Umbilical cord (tissue), 2 donors: ENCODE data around the gene CHN1. TPM values are rescaled to one million over a fixed set of nuclear protein-coding genes. Genes with fewer than 3 reads are reported as not detected.
A peak's percentile ranks its signal among the peaks of the same experiment; 100 is the strongest.

ENCODE experiments used
- DNase-seq: peaks from one replicate; pipeline ENCODE4 v3.0.0-alpha.2; 2015; ENCODE audit warnings: low spot score
- total RNA-seq: library from RNA; depleted of rRNA; stranded (reverse); fragments of >200 nt; gene quantifications from one replicate; pipeline ENCODE4 v1.2.3, GENCODE V29; 2014; ENCODE audit warnings: low replicate concordance; ENCODE audit not compliant: insufficient read depth

Gene CHN1
- total RNA-seq, 1 donor from 2014 or later: 46.0 TPM

DNA sequence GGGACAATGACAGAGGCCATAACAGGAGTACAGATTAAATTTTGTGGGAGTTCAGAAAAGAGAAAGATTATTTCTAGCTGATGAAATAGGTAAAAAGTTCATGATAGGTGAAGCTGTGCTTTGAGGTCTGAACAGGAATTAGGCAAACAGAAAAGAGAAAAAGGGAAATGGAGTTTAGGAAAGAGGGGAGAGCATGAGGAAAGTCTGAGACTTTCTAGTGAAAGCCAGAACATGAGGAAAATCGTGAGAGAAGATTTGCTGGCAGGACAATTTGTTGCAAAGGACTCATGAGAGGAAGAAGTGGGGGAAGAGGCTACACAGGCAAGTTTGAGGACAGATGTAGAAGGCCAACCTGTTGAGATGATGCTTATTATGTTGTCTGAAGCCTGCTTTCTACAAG lies 6.3 kb upstream of the CHN1 start:
- no peak for DNase-seq

DNA sequence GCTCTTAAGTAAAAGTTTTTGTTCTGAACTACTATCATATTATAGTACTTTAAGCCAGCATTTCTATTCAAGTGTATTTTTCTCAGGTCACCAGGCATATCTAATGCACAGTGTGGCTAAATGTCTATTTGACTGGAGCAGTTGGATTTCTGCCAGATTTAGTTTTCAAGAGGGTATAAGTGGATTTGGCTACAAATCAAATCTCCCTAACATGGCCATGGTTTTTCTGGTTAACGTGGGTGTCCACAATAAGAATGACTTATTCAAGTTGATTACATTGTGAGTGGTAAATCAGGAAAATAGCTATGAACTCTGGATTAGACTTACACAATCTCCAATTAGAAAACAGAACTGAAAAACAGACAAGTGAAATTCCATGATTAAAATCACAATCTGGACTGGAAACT lies 5.7 kb upstream of the CHN1 start:
- no peak for DNase-seq

DNA sequence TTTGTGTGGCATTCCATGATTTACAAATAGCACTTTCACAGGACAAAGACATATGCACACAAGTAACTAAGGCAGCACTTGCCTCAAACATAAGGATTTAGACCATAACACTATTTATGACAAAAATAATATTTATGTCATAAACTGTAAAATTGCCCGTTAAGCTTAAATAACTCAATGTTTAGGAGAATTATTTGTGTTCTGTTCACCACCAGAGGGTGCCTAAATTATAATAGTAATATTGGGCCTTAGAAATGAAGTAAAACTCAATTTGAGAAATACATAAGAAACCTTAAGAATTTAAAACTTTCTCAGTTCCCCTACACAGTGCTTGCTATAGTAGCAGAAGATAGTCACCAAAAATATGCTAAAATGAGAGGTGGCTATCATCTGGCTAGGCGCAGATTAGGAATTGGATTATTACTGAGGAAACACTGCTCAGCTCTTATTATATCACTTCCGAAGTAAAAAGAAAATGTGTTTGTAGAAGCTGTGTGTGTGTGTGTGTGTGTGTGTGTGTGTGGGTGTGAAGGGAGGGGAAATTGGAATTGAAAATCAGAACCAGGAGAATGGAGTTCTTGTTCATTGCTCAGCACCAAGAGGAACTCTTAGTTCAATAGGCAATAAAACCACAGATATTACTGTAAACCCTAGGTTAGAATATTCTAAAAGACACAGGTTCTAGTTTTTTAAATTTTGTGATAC lies 4.9 kb upstream of the CHN1 start:
- DNase-seq: no peak

GRCh38 chr2:175008801-175009495 lies 3.8 kb upstream of the CHN1 start:
- no peak for DNase-seq

DNA sequence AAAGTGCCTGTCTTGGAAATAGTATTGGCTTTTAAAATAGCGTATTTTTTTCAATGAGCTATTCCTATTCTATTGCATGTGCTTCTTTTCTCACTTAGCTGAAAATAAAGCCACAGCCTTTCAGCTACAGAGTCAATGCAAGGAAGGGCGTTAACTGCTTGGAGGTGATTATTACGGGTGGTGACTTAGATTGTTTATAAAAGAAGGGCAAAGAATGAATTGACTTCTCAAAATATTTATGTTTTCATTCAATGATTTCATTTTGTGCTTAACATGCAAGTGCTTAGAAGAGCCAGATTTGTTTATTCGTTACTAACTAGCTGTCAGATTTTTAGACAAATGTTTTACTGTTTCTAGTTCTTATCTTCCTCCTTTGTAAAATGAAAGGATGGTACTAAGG lies 2.8 kb upstream of the CHN1 start:
- no peak for DNase-seq

GRCh38 chr2:175007510-175007909 lies 2.3 kb upstream of the CHN1 start:
- no peak for DNase-seq

- no peak for DNase-seq
Observed at GRCh38 chr2:175006281-175006680, 1.1 kb upstream of the CHN1 start.

DNA sequence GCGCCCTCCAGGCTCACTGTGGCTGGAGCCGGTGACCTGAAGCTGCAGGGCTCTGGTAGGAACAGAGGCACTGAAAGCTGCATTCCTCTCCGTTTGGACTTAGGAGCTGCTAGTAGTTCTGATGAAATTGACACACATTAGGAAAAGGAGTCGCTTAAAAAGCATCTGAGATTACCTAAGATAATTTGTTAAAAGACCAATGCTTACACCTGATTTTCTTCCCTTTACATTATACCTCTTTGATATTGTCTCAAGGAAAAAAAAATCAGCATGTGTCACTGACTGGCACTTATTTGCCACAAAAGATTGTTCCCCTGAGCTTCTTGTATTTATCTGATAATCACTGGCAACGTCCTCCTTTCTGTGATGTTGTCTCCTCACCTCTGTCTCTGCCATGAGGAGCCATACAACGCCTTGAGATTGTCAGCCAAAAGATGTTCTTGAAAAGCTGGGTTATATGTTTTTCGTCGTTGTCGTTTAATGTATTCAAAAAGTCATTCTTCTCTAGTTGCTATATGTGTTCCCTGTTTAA lies 618 bp upstream of the CHN1 start:
- DNase-seq: no peak

DNA sequence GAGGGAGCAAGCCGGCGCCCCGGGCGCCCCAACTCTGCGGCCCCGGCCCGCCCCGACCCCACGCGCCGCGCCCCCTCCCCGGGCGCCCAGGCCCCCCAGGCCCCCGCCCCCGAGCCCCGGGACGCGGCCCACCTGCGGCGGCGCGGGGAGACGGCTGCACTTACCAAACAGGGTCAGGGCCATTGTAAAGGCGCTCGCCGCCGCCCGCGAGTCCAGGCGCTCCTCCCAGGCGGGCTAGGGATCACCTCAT lies 526 bp downstream of the CHN1 start:
- DNase-seq: no peak

- DNase-seq: peak; percentile 18
Observed at GRCh38 chr2:175003875-175004729, 1.1 kb downstream of the CHN1 start.

- no peak for DNase-seq
Observed at GRCh38 chr2:175002547-175003274, 2.5 kb downstream of the CHN1 start.

DNA sequence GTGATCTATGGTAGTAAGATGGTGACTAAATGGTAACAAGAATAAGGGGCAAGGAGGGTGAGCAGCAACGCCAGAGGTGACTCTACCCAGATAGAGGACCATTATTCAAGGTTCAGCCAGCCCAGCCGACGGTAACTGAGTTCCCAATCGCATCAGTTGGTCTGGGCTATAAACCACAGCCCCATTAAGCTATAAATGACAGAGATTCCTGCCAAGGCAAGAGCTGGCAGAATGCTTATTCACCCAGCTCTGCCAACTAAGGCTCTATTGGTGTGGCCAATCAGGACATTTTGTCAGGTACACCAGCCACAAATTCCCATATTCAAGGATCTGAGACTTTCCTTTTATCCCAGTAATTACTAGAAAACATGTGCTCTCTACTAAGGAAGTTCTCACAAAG lies 3.6 kb downstream of the CHN1 start:
- DNase-seq: no peak

DNA sequence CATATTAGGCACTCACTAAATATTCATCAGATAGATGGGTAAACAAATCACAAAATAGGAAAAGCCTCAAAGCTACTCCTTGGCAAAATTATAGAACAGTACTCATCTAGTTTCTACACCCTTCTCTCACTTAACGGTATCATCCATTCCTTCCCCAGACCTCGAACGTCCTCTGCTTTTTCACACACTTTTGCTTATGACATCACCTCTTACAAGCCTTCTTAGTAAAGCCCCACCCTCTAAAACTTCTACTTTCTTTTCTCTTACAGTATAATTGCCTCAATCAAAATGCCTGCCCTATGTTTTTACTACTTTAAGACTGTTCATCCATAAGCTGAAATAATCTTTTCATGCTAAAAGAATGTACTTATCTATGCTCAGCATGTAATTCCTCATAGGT lies 8.1 kb downstream of the CHN1 start:
- no peak for DNase-seq

- DNase-seq: no peak
Observed at GRCh38 chr2:174996622-174997021, 8.6 kb downstream of the CHN1 start.

GRCh38 chr2:174994381-174994780 lies 10.8 kb downstream of the CHN1 start:
- DNase-seq: no peak

- no peak for DNase-seq
Observed at GRCh38 chr2:174992886-174993285, 12.3 kb downstream of the CHN1 start.

DNA sequence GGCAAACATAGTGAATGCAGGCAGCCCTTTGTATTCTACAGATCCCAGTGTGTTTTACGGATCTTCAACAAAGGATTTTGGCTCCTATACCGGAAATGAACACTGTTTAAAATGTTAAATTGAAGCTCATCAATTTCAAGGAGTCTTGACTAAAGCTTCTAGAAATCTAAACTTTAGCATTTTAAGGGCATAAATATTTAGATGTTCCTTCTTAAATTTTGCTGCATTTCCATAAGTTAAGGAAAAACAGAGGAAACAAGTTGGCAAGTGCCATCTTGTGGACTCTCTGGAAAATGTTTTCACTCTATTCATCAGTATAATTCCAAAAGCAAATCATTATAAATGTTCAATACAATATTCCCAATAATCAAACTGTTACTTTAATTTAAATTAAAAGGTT lies 19.6 kb downstream of the CHN1 start:
- DNase-seq: peak; percentile 45

GRCh38 chr2:174984561-174984960 lies 20.6 kb downstream of the CHN1 start:
- DNase-seq: peak; percentile 22

DNA sequence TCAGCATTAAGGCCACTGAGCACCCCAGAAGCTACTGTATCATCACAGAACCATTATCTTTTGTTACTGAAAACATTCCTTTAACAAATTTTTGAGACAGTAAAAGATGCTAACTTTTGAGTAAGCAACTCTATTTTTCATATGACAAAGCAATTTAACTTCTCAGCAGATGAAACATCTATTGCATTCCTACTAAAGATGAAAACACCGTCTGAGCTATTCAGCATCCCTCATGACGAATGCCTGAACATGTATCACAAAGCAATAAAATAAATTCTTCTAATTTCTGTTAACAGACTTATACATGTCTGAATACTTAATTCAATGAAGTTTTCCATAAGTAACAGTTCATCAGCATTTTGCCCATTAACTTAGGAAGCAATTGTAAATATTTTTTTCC lies 23.9 kb downstream of the CHN1 start:
- peak; percentile 15 for DNase-seq

- DNase-seq: peak; percentile 13
Observed at GRCh38 chr2:174979996-174980395, 25.2 kb downstream of the CHN1 start.

- no peak for DNase-seq
Observed at GRCh38 chr2:174977364-174977763, 27.8 kb downstream of the CHN1 start.

DNA sequence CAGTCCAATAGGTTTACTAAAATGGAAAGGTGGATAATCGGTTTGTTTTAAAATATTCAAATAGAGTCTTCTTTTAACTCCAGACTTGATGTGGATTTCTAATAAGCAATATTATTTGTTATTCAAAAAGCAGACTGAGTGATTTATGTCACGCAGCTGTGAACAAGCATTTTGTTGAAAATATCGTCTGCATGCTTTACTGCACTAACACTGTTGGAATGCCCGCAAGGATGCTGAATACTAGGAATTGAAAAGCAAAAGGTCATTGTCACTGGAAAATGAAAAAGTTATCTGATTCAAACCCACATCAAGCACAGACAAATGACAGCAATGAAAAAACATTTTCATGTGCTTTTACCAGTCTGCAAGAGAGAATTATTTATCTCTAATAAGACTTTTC lies 31.1 kb downstream of the CHN1 start:
- DNase-seq: no peak
